G401.6 (cell line): Measurements from ENCODE around the gene GJA3.

ENCODE experiments used
- FAIRE-seq: peaks from 2 replicates; lab custom pipeline; 2012; peaks lifted over from hg19 to GRCh38; lab: Jason Lieb, UNC

Gene GJA3

GRCh38 chr13:20150561-20150960 lies 10.3 kb downstream of the GJA3 start:
- no peak for FAIRE-seq

GRCh38 chr13:20149762-20150161 lies 11.1 kb downstream of the GJA3 start:
- FAIRE-seq: no peak

- FAIRE-seq: no peak
Measured at GRCh38 chr13:20148501-20149183, 12.2 kb downstream of the GJA3 start.

GRCh38 chr13:20146381-20146780 lies 14.5 kb downstream of the GJA3 start:
- no peak for FAIRE-seq

GRCh38 chr13:20145521-20145920 lies 15.3 kb downstream of the GJA3 start:
- no peak for FAIRE-seq

GRCh38 chr13:20144141-20144850 lies 16.6 kb downstream of the GJA3 start:
- no peak for FAIRE-seq

GRCh38 chr13:20142927-20143480 lies 17.8 kb downstream of the GJA3 start:
- FAIRE-seq: no peak

- no peak for FAIRE-seq
Measured at GRCh38 chr13:20142023-20142926, 18.6 kb downstream of the GJA3 start.

GRCh38 chr13:20141238-20142022 lies 19.4 kb downstream of the GJA3 start:
- no peak for FAIRE-seq

GRCh38 chr13:20140487-20140886 lies 20.4 kb downstream of the GJA3 start:
- FAIRE-seq: no peak

GRCh38 chr13:20137875-20138274 lies 23.0 kb downstream of the GJA3 start:
- no peak for FAIRE-seq

GRCh38 chr13:20136781-20137703 lies 23.8 kb downstream of the GJA3 start:
- FAIRE-seq: no peak

GRCh38 chr13:20134732-20135131 lies 26.1 kb downstream of the GJA3 start:
- FAIRE-seq: no peak

GRCh38 chr13:20132052-20132634 lies 28.7 kb downstream of the GJA3 start:
- FAIRE-seq: no peak

GRCh38 chr13:20131057-20131832 lies 29.6 kb downstream of the GJA3 start:
- no peak for FAIRE-seq

GRCh38 chr13:20130652-20131051 lies 30.2 kb downstream of the GJA3 start:
- no peak for FAIRE-seq

GRCh38 chr13:20130012-20130411 lies 30.8 kb downstream of the GJA3 start:
- FAIRE-seq: no peak

GRCh38 chr13:20129076-20129475 lies 31.8 kb downstream of the GJA3 start:
- FAIRE-seq: no peak

- FAIRE-seq: no peak
Measured at GRCh38 chr13:20128459-20128931, 32.4 kb downstream of the GJA3 start.
